K562 (cell line): ENCODE data around the gene DSE. TPM values are rescaled to one million over a fixed set of nuclear protein-coding genes. Genes with fewer than 3 reads are reported as not detected.
A peak's percentile ranks its signal among the peaks of the same experiment; 100 is the strongest.

Experiments
- ATAC-seq: fragments of 200-7000 bp; cut with Tn5 transposase; 3 replicates; pipeline ENCODE4 v1.9.1; 2020; ENCODE audit warnings: moderate library complexity
- BruUV-seq: library from RNA; stranded (reverse); fragments of 400-500 nt; replicated peaks from 2 replicates; lab custom pipeline; 2021; lab: Mats Ljungman, UMichigan
- CTCF ChIA-PET: fragments of 300-600 bp; formaldehyde crosslinking; extraction: SDS; loops from one replicate; lab custom pipeline; 2021; ENCODE audit warnings: low intra/inter-chr PET ratio; lab: Yijun Ruan, JAX
- POLR2A ChIA-PET: fragments of 300-600, 350-650 bp; sonication (Branson Sonifier 250); formaldehyde crosslinking; extraction: SDS; loops from one replicate; lab custom pipeline; 2021; ENCODE audit warnings: antibody characterized with exemption, inconsistent platforms; lab: Yijun Ruan, JAX
- DNase-seq, 4 experiments: peaks; one replicate each; pipeline versions ENCODE4 v3.0.0 to v3.0.0-alpha.2; 2011 to 2018; ENCODE audit warnings: low spot score in 3 of 4, mixed read lengths in 3 of 4; ENCODE audit errors: extremely low read depth in 1 of 4
- FAIRE-seq: peaks from 2 replicates; lab custom pipeline; 2011; peaks lifted over from hg19 to GRCh38; lab: Jason Lieb, UNC
- H2AFZ ChIP-seq: 2 replicates; pipeline ENCODE4 v1.6.0; 2011; ENCODE audit warnings: low read depth, low read length, control low read depth, inconsistent platforms
- H3K27ac ChIP-seq: fragments of 200-600 bp; 3 replicates; pipeline ENCODE4 v1.8.0; 2011; ENCODE audit warnings: low read depth, mild to moderate bottlenecking, control low read depth, inconsistent platforms, low read length, moderate library complexity, mixed read lengths; ENCODE audit errors: extremely low read depth
- H3K27me3 ChIP-seq, 2 experiments: fragments of 300-600 bp in 1 of 2; 2 replicates in 1 of 2; 3 replicates in 1 of 2; pipeline versions ENCODE4 v1.6.0 to v1.8.0; 2011; ENCODE audit warnings: inconsistent platforms in 2 of 2, low read length in 2 of 2, mild to moderate bottlenecking in 1 of 2, mixed read lengths in 1 of 2, moderate library complexity in 1 of 2; ENCODE audit not compliant: control insufficient read depth in 2 of 2, insufficient read depth in 2 of 2
- H3K36me3 ChIP-seq: fragments of 300-600 bp; 3 replicates; pipeline ENCODE4 v1.8.0; 2011; ENCODE audit warnings: mild to moderate bottlenecking, low read length, inconsistent platforms; ENCODE audit not compliant: control insufficient read depth, insufficient read depth
- H3K4me1 ChIP-seq, 2 experiments: fragments of 200-600 bp in 1 of 2; replicated peaks in 1 of 2; 2 replicates in 1 of 2; 3 replicates in 1 of 2; pipeline versions ENCODE4 v1.5.1 to v1.8.0; 2011; ENCODE audit warnings: inconsistent platforms in 2 of 2, low read length in 2 of 2, mild to moderate bottlenecking in 1 of 2, mixed read lengths in 1 of 2, moderate library complexity in 1 of 2; ENCODE audit not compliant: control insufficient read depth in 2 of 2, insufficient read depth in 2 of 2
- H3K4me2 ChIP-seq: 2 replicates; pipeline ENCODE4 v1.6.1; 2011; ENCODE audit warnings: low read length, control low read depth, inconsistent platforms, mixed read lengths; ENCODE audit not compliant: insufficient read depth
- H3K4me3 ChIP-seq: fragments of 200-600 bp; sonication (generic), shearing (Covaris generic); 2 replicates; pipeline ENCODE4 v1.5.1; 2016; ENCODE audit warnings: control low read depth, inconsistent platforms
- H3K79me2 ChIP-seq: fragments of 200-600 bp; 3 replicates; pipeline ENCODE4 v1.8.0; 2011; ENCODE audit warnings: low read length, inconsistent platforms; ENCODE audit not compliant: control insufficient read depth, insufficient read depth
- H3K9ac ChIP-seq, 2 experiments: 2 replicates each; pipeline versions ENCODE4 v1.6.0 to v1.6.1; 2011; ENCODE audit warnings: low read depth in 2 of 2, low read length in 2 of 2, control low read depth in 1 of 2, inconsistent platforms in 1 of 2, mild to moderate bottlenecking in 1 of 2, mixed read lengths in 1 of 2; ENCODE audit not compliant: insufficient read depth in 1 of 2
- H3K9me1 ChIP-seq: one replicate; pipeline ENCODE4 v1.6.0; 2011; ENCODE audit warnings: inconsistent platforms, mild to moderate bottlenecking, low read length, moderate library complexity; ENCODE audit not compliant: control insufficient read depth, insufficient read depth
- H3K9me3 ChIP-seq: replicated peaks from 2 replicates; pipeline ENCODE4 v1.5.1; 2011; ENCODE audit warnings: low read depth, low read length, inconsistent platforms; ENCODE audit not compliant: control insufficient read depth, insufficient read depth
- H4K20me1 ChIP-seq: replicated peaks from 2 replicates; pipeline ENCODE4 v1.6.1; 2011; ENCODE audit warnings: low read length, inconsistent platforms, mixed read lengths; ENCODE audit not compliant: control insufficient read depth, insufficient read depth
- ELF1 ChIP-seq: fragments of 200-800 bp; sonication (Bioruptor generic); IDR thresholded peaks from 2 replicates; pipeline ENCODE4 v1.6.1; 2016; ENCODE audit warnings: missing genetic modification characterization, missing compliant biosample characterization
- PRPF4 ChIP-seq: fragments of 200-400 bp; formaldehyde crosslinking; IDR thresholded peaks from one replicate; pipeline ENCODE4 v1.6.1; 2017; ENCODE audit warnings: low read length, low read depth, mild to moderate bottlenecking; ENCODE audit not compliant: insufficient read depth, poor library complexity, severe bottlenecking
- RREB1 ChIP-seq: fragments of 250-450 bp; sonication (Bioruptor Pico); IDR thresholded peaks from 2 replicates; pipeline ENCODE4 v1.4.0; 2020
- SMAD3 ChIP-seq: fragments of 450-650 bp; formaldehyde crosslinking; conservative IDR thresholded peaks from 2 replicates; pipeline ENCODE4 v1.4.0; 2020; ENCODE audit warnings: mild to moderate bottlenecking
- WGBS: fragments of 100-300 bp; shearing (Covaris generic); methylation state at CpG from one replicate; pipeline ENCODE4 v1.1.6; 2016; ENCODE audit warnings: low coverage, mixed read lengths; ENCODE audit not compliant: insufficient coverage; ENCODE audit errors: missing lambda C conversion rate; 5-methylcytosine and 5-hydroxymethylcytosine counted together
- in situ Hi-C: fragments of 300-500 bp; cut with MboI; formaldehyde crosslinking; loops from 4 replicates; pipeline ENCODE4 v1.15.0; 2018; ENCODE audit warnings: inconsistent platforms, mixed read lengths
- intact Hi-C: fragments of 100-400 bp; cut with micrococcal nuclease; formaldehyde crosslinking; loops from 2 replicates; pipeline ENCODE4 v1.14.2; 2022
- polyA plus RNA-seq, 8 experiments: library from polyadenylated mRNA; depleted of rRNA in 4 of 8; stranded (reverse) in 5 of 8; unstranded in 3 of 8; fragments of >200 nt; fragmentation: Nextera tagmentation in 2 of 8; fragmentation: Illumina TruSeq in 1 of 8; extraction: Ambion mirVana in 2 of 8; extraction: Trizol in 1 of 8; gene quantifications; 2 replicates each; pipeline versions ENCODE4 v1.2.1 to v1.2.3, GENCODE V29; 2011 to 2014; ENCODE audit warnings: inconsistent platforms in 1 of 8, missing spikeins in 1 of 8
- total RNA-seq, 7 experiments: library from RNA; depleted of rRNA in 6 of 7; stranded (reverse); fragments of >200 nt in 6 of 7; fragmentation: Illumina TruSeq in 2 of 7; extraction: Trizol in 2 of 7; gene quantifications; 2 replicates each; pipeline versions ENCODE4 v1.2.1 to v1.2.3, GENCODE V29; 2011 to 2021; ENCODE audit warnings: low replicate concordance in 1 of 7

Gene DSE
- total and polyA plus RNA-seq, 9 of the 15 experiments (the other 6 are each of a cell fraction or from before 2014, with no cell fraction given) = 0.49 to 1.7 (median 0.79) TPM

GRCh38 chr6:116444575-116444974 is 73.8 kb downstream of the DSE start:
- no peaks in the 10 kb centered on the region; a peak in 1 of 5 replicates for H3K4me1 ChIP-seq
- in situ Hi-C loops (no loop called here), intact Hi-C loops (loop anchor here (1.0 to 5.0 kb wide), 2 partner anchors 68 to 88 kb away; partner anchors contain the start of gene CALHM5)
- FAIRE-seq (no peak), ATAC-seq (0 out of 3 replicates have a peak, but pooled peaks have one; percentile 22), DNase-seq (no peak)
- H3K79me2 ChIP-seq = no peaks in the 10 kb centered on the region
- ChIA-PET CTCF (no interaction called here), POLR2A (interaction anchor here (0.6 to 1.3 kb wide), 3 partner anchors 8 to 91 kb away, joined by 3 to 5 read pairs (median 4); no protein-coding TSS in a partner anchor)
- no peaks in the 10 kb centered on the region for H3K36me3 ChIP-seq
- no peak overlapping the region for H3K9ac ChIP-seq
- H4K20me1 ChIP-seq = no peaks in the 10 kb centered on the region
- no peak overlapping the region for H3K27ac ChIP-seq
- no peak overlapping the region for H3K4me2 ChIP-seq
- no peaks in the 10 kb centered on the region for H3K9me3 ChIP-seq
- H3K9me1 ChIP-seq = no peaks in the 10 kb centered on the region
- no peaks in the 10 kb centered on the region for H3K27me3 ChIP-seq
- peak overlapping the region; percentile 7 for H2AFZ ChIP-seq
- TF ChIP-seq SMAD3 (CRISPR knock-in tag) = no peak
- TF ChIP-seq ELF1 (tag) = peak; percentile 35; the same call in 1 of the 2 replicates
- no peak for TF ChIP-seq PRPF4
- no peak for TF ChIP-seq RREB1 (CRISPR knock-in tag)
- BruUV-seq = no TSS peak
- no peak overlapping the region for H3K4me3 ChIP-seq
- 5% methylated on average over 1 of the region's 1 CpG for WGBS
